ENCODE measurements around the gene CASP9.

Gene CASP9

DNA sequence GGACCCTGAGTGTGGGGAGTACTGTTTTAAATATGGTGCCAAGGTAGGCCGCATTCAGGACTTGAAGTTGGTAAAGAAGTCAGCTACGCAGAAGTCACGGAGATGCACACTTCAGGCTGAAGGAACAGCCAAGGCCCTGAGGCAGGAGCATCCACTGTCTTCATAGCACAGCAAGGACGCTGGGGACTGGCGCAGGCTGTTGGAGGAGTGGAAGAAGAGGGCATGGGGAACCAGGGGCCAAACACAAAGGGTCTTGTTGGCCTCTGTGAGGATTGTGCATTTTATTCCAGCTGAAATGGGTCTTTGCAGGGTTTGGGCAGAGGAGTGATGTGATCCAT lies 19.2 kb upstream of the CASP9 start:
- no peak overlapping the region for H3K27ac ChIP-seq (ENCODE audit: extremely low read depth, low read depth, low read length)
- peaks cover 19 to 94% of the 10 kb centered on the region in 2 experiments for H3K36me3 ChIP-seq (ENCODE audit: control insufficient read depth in 2 of 2, insufficient read depth in 1 of 2, low read length in 2 of 2)
- H3K9me3 ChIP-seq (ENCODE audit: control insufficient read depth, insufficient read depth, low read depth, low read length): no peaks in the 10 kb centered on the region
- ChIA-PET POLR2A (no interaction called here), CTCF (no interaction called here)
- no peak for TF ChIP-seq ZNF585B (tag by site-specific recombination; IDR thresholded peaks at IDR 0.05)
- no peak for TF ChIP-seq ZNF426 (tag by site-specific recombination; IDR thresholded peaks at IDR 0.05)
- TF ChIP-seq ZNF549 (tag by site-specific recombination; IDR thresholded peaks at IDR 0.05): no peak
- no peak for TF ChIP-seq MEIS1 (CRISPR knock-in tag; IDR thresholded peaks at IDR 0.05; ENCODE audit: borderline replicate concordance)
- TF ChIP-seq RBAK (tag by site-specific recombination; IDR thresholded peaks at IDR 0.05): no peak
- TF ChIP-seq, protein P1, sequence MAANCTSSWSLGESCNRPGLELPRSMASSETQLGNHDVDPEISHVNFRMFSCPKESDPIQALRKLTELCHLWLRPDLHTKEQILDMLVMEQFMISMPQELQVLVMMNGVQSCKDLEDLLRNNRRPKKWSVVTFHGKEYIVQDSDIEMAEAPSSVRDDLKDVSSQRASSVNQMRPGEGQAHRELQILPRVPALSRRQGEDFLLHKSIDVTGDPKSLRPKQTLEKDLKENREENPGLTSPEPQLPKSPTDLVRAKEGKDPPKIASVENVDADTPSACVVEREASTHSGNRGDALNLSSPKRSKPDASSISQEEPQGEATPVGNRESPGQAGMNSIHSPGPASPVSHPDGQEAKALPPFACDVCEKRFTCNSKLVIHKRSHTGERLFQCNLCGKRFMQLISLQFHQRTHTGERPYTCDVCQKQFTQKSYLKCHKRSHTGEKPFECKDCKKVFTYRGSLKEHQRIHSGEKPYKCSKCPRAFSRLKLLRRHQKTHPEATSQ (tag by site-specific recombination; IDR thresholded peaks at IDR 0.05): no peak
- TF ChIP-seq KLF1 (tag by site-specific recombination; IDR thresholded peaks at IDR 0.05): no peak
- no peak for TF ChIP-seq ZNF16 (tag by site-specific recombination; IDR thresholded peaks at IDR 0.05; ENCODE audit: low read depth)
- TF ChIP-seq, protein P2, sequence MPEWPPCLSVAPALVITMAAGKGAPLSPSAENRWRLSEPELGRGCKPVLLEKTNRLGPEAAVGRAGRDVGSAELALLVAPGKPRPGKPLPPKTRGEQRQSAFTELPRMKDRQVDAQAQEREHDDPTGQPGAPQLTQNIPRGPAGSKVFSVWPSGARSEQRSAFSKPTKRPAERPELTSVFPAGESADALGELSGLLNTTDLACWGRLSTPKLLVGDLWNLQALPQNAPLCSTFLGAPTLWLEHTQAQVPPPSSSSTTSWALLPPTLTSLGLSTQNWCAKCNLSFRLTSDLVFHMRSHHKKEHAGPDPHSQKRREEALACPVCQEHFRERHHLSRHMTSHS (tag by site-specific recombination; IDR thresholded peaks at IDR 0.05): no peak
- TF ChIP-seq KLF9 (tag by site-specific recombination; IDR thresholded peaks at IDR 0.05; ENCODE audit: low read depth): no peak
- TF ChIP-seq, protein P3, sequence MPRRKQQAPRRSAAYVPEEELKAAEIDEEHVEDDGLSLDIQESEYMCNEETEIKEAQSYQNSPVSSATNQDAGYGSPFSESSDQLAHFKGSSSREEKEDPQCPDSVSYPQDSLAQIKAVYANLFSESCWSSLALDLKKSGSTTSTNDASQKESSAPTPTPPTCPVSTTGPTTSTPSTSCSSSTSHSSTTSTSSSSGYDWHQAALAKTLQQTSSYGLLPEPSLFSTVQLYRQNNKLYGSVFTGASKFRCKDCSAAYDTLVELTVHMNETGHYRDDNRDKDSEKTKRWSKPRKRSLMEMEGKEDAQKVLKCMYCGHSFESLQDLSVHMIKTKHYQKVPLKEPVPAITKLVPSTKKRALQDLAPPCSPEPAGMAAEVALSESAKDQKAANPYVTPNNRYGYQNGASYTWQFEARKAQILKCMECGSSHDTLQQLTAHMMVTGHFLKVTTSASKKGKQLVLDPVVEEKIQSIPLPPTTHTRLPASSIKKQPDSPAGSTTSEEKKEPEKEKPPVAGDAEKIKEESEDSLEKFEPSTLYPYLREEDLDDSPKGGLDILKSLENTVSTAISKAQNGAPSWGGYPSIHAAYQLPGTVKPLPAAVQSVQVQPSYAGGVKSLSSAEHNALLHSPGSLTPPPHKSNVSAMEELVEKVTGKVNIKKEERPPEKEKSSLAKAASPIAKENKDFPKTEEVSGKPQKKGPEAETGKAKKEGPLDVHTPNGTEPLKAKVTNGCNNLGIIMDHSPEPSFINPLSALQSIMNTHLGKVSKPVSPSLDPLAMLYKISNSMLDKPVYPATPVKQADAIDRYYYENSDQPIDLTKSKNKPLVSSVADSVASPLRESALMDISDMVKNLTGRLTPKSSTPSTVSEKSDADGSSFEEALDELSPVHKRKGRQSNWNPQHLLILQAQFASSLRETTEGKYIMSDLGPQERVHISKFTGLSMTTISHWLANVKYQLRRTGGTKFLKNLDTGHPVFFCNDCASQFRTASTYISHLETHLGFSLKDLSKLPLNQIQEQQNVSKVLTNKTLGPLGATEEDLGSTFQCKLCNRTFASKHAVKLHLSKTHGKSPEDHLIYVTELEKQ (tag by site-specific recombination; IDR thresholded peaks at IDR 0.05; ENCODE audit: borderline replicate concordance): no peak
- TF ChIP-seq ZNF214 (tag by site-specific recombination; IDR thresholded peaks at IDR 0.05; ENCODE audit: borderline replicate concordance): no peak
- no peak for TF ChIP-seq ZNF140 (tag by site-specific recombination; IDR thresholded peaks at IDR 0.05)
- no peak for TF ChIP-seq ZNF335 (tag by site-specific recombination; conservative IDR thresholded peaks at IDR 0.05)
- TF ChIP-seq ZNF629 (tag by site-specific recombination; IDR thresholded peaks at IDR 0.05): no peak
- TF ChIP-seq ZNF138 (tag by site-specific recombination; IDR thresholded peaks at IDR 0.05; ENCODE audit: borderline replicate concordance): no peak
- no peaks in the 10 kb centered on the region; the same call in 1 of the 2 replicates for H3K4me1 ChIP-seq (ENCODE audit: control insufficient read depth, insufficient read depth, low read length)
- H3K4me3 ChIP-seq (ENCODE audit: low read depth, low read length): no peak overlapping the region

DNA sequence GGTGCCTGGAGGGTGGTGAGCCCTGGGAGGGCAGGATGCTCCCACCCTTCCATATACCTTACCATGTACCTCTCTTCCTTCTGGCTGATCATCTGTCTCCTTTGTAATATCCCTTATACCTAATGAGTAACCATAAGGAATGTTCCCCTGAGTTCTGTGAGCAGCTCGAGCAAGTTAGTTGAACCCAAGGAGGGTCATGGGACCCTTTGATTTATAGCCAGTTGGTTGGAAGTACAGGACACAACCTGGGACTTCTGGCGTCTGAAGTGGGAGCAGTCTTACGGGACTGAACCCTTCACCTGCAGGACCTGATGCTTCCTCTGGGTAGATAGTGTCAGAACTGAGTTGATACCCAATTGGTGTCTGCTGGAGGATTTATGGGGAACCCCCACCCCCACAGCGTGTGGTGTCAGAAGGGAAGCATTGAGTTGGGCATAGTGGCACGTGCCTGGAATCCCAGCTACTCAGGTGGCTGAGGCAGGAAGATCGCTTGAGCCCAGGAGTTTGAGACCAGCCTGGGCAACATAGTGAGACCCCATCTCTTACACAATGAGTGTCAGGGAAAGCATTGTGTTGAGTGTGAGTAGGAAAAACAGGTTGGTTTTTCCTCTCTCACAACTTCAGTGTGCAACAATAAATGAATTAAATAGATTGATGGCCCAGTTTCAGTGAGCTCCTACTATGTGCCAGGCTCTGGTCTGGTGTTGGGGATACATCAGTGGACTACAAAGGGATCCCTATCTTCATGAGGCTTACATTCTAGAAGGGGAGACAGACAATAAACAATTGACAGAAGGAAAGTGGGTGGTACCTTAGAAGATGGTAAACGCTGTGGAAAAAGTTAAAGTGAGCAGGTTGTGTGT lies 18.6 kb upstream of the CASP9 start:
- ChIA-PET POLR2A (no interaction called here), CTCF (no interaction called here)
- Histone ChIP-seq H3K9me3 (ENCODE audit: control insufficient read depth, insufficient read depth, low read depth, low read length) (no peaks in the 10 kb centered on the region), H3K4me3 (ENCODE audit: low read depth, low read length) (no peak overlapping the region), H3K4me1 (ENCODE audit: control insufficient read depth, insufficient read depth, low read length) (no peaks in the 10 kb centered on the region; the same call in 1 of the 2 replicates), H3K36me3 (ENCODE audit: control insufficient read depth in 2 of 2, insufficient read depth in 1 of 2, low read length in 2 of 2) (peaks cover 19 to 94% of the 10 kb centered on the region in 2 experiments), H3K27ac (ENCODE audit: extremely low read depth, low read depth, low read length) (no peak overlapping the region)
- TF ChIP-seq, protein P4, sequence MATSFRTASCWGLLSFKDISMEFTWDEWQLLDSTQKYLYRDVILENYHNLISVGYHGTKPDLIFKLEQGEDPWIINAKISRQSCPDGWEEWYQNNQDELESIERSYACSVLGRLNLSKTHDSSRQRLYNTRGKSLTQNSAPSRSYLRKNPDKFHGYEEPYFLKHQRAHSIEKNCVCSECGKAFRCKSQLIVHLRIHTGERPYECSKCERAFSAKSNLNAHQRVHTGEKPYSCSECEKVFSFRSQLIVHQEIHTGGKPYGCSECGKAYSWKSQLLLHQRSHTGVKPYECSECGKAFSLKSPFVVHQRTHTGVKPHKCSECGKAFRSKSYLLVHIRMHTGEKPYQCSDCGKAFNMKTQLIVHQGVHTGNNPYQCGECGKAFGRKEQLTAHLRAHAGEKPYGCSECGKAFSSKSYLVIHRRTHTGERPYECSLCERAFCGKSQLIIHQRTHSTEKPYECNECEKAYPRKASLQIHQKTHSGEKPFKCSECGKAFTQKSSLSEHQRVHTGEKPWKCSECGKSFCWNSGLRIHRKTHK (tag by site-specific recombination; IDR thresholded peaks at IDR 0.05): no peak
- peak; percentile 82 for TF ChIP-seq ZNF121 (tag by site-specific recombination; IDR thresholded peaks at IDR 0.05)
